Anterior cingulate cortex (tissue), 58 donors: ENCODE measurements around the gene RBBP8NL.

ENCODE experiments used
- DNase-seq, 58 donors: peaks; one replicate each; lab custom pipeline; 2025; lab: John Stamatoyannopoulos, UW

Gene RBBP8NL

GRCh38 chr20:62410746-62411478 lies 16.4 kb downstream of the RBBP8NL start:
- DNase-seq: no peak

GRCh38 chr20:62409931-62410745 lies 17.2 kb downstream of the RBBP8NL start:
- DNase-seq: peak in 9 of 58 donors; percentile 10 to 38 (median 19)

GRCh38 chr20:62409086-62409853 lies 18.1 kb downstream of the RBBP8NL start:
- no peak for DNase-seq

GRCh38 chr20:62408640-62409039 lies 18.7 kb downstream of the RBBP8NL start:
- DNase-seq: no peak

- DNase-seq: no peak
Observed at GRCh38 chr20:62408055-62408454, 19.3 kb downstream of the RBBP8NL start.

GRCh38 chr20:62407221-62407992 lies 19.9 kb downstream of the RBBP8NL start, which contains the start of gene CABLES2:
Gene CABLES2, minus strand, starts transcription at chr20:62407285. Its CDS starts 9 bp downstream, at chr20:62407276.
- peak; percentile 20 to 94 (median 88) for DNase-seq

- DNase-seq: peak in 5 of 58 donors; percentile 11 to 32 (median 18)
Observed at GRCh38 chr20:62406635-62407176, 20.6 kb downstream of the RBBP8NL start.

- no peak for DNase-seq
Observed at GRCh38 chr20:62405981-62406513, 21.3 kb downstream of the RBBP8NL start.

GRCh38 chr20:62405108-62405980 lies 22.0 kb downstream of the RBBP8NL start:
- DNase-seq: peak in 29 of 58 donors; percentile 5 to 61 (median 23)

GRCh38 chr20:62404761-62405107 lies 22.6 kb downstream of the RBBP8NL start:
- no peak for DNase-seq

- no peak for DNase-seq
Observed at GRCh38 chr20:62404112-62404665, 23.1 kb downstream of the RBBP8NL start.

- DNase-seq: no peak
Observed at GRCh38 chr20:62403331-62403730, 24.0 kb downstream of the RBBP8NL start.

GRCh38 chr20:62402456-62403150 lies 24.7 kb downstream of the RBBP8NL start:
- no peak for DNase-seq

- DNase-seq: no peak
Observed at GRCh38 chr20:62401331-62401779, 26.0 kb downstream of the RBBP8NL start.

GRCh38 chr20:62400541-62400940 lies 26.8 kb downstream of the RBBP8NL start:
- no peak for DNase-seq

GRCh38 chr20:62400021-62400420 lies 27.3 kb downstream of the RBBP8NL start:
- DNase-seq: no peak

- DNase-seq: no peak
Observed at GRCh38 chr20:62398120-62398821, 29.1 kb downstream of the RBBP8NL start.
